Measurements from ENCODE around the gene EIF2D. TPM values are rescaled to one million over a fixed set of nuclear protein-coding genes. Genes with fewer than 3 reads are reported as not detected.

EIF2D gene
- total and polyA plus RNA-seq, 9 of the 15 experiments (the other 6 are each of a cell fraction or from before 2014, with no cell fraction given): 81.1 to 138 (median 93.9) TPM

GRCh38 chr1:206631085-206631509 lies 18.8 kb upstream of the EIF2D start (continued):
- TF ChIP-seq IRF1 (CRISPR knock-in tag; IDR thresholded peaks at IDR 0.05; ENCODE audit: borderline replicate concordance) (no peak), ZMIZ1 (IDR thresholded peaks at IDR 0.05; ENCODE audit: low read depth in 2 of 2, low read length in 2 of 2) (no peak), DIDO1 (tag; IDR thresholded peaks at IDR 0.05; ENCODE audit: low read depth) (no peak), SIN3B (IDR thresholded peaks at IDR 0.05; ENCODE audit: low read depth) (no peak), NCOA2 (IDR thresholded peaks at IDR 0.05; ENCODE audit: partially characterized antibody in 2 of 2) (no peak), FOXM1 (IDR thresholded peaks at IDR 0.05; ENCODE audit: low read depth) (no peak), FOXM1 (CRISPR knock-in tag; IDR thresholded peaks at IDR 0.05; ENCODE audit: low read depth) (no peak), ZNF785 (CRISPR knock-in tag; IDR thresholded peaks at IDR 0.05) (no peak), EGR1 (conservative IDR thresholded peaks at IDR 0.05) (no peak), PYGO2 (tag; IDR thresholded peaks at IDR 0.05) (no peak), ZNF232 (CRISPR knock-in tag; IDR thresholded peaks at IDR 0.05) (no peak), ZBTB26 (CRISPR knock-in tag; IDR thresholded peaks at IDR 0.05) (no peak), KLF13 (tag; IDR thresholded peaks at IDR 0.05; ENCODE audit: borderline replicate concordance, low read depth) (no peak), E4F1 (CRISPR knock-in tag; IDR thresholded peaks at IDR 0.05; ENCODE audit: borderline replicate concordance) (no peak), MAZ (CRISPR knock-in tag; conservative IDR thresholded peaks at IDR 0.05 in 1 of 2, IDR thresholded peaks at IDR 0.05 in 1 of 2) (peak in 1 of 2 experiments; percentile 63; a peak in 2 of 4 replicates), BRF2 (IDR thresholded peaks at IDR 0.05; ENCODE audit: borderline replicate concordance, insufficient read depth, insufficient read length) (no peak), DEAF1 (CRISPR knock-in tag; IDR thresholded peaks at IDR 0.05) (0 out of 2 replicates have a peak, but pooled peaks have one; percentile 43)
